Stomach (tissue), 9 donors: ENCODE results near the gene NME7. TPM values are rescaled to one million over a fixed set of nuclear protein-coding genes. Genes with fewer than 3 reads are reported as not detected.

Experiments
- DNase-seq, 2 donors: peaks; one replicate each; pipeline versions ENCODE4 v3.0.0 to v3.0.0-alpha.2; 2013 to 2019
- H3K27ac ChIP-seq, 5 donors: fragments of 200-600 bp in 4 of 5; sonication (generic) in 4 of 5; one replicate each; pipeline ENCODE4 v1.5.1; 2013 to 2019; ENCODE audit warnings: mild to moderate bottlenecking in 1 of 5, moderate library complexity in 1 of 5
- H3K27me3 ChIP-seq, 3 donors: fragments of 200-600 bp; sonication (generic); one replicate each; pipeline ENCODE4 v1.5.1; 2017 to 2019; ENCODE audit warnings: mixed run types in 1 of 3
- H3K36me3 ChIP-seq, 4 donors: fragments of 200-600 bp; sonication (generic); 1 replicate in 3 of 4; 2 replicates in 1 of 4; pipeline ENCODE4 v1.5.1; 2016 to 2019
- H3K4me1 ChIP-seq, 4 donors: fragments of 200-600 bp; sonication (generic); one replicate each; pipeline ENCODE4 v1.5.1; 2016 to 2019
- H3K4me3 ChIP-seq, 4 donors: fragments of 200-600 bp; sonication (generic) in 3 of 4; one replicate each; pipeline ENCODE4 v1.5.1; 2016 to 2019; ENCODE audit warnings: mild to moderate bottlenecking in 1 of 4
- H3K9me3 ChIP-seq, 4 donors: fragments of 200-600 bp; sonication (generic); one replicate each; pipeline ENCODE4 v1.5.1; 2016 to 2019
- EP300 ChIP-seq: sonication (generic); formaldehyde crosslinking; IDR thresholded peaks from one replicate; pipeline ENCODE4 v1.6.1; 2017; ENCODE audit warnings: antibody characterized with exemption
- POLR2A ChIP-seq, 4 donors: fragments of 450-650 bp; IDR thresholded peaks; one replicate each; pipeline ENCODE4 v1.6.1; 2016; ENCODE audit warnings: antibody characterized with exemption in 4 of 4, control low read depth in 2 of 4, mild to moderate bottlenecking in 1 of 4, moderate library complexity in 1 of 4
- POLR2AphosphoS5 ChIP-seq, 3 donors: sonication (generic); formaldehyde crosslinking; IDR thresholded peaks; one replicate each; pipeline ENCODE4 v1.6.1; 2016; ENCODE audit warnings: antibody characterized with exemption in 3 of 3
- WGBS, 5 donors: extraction: QIAGEN DNeasy Blood & Tissue Kit in 3 of 5; methylation state at CpG; one replicate each; pipeline versions ENCODE4 v1.1.5 to v1.1.7; 2013 to 2018; 5-methylcytosine and 5-hydroxymethylcytosine counted together
- intact Hi-C: fragments of 100-400 bp; cut with DNase I; formaldehyde crosslinking; loops from one replicate; pipeline ENCODE4 v1.15.1; 2023; ENCODE audit warnings: low total_unique reads
- polyA plus RNA-seq, 3 donors: library from polyadenylated mRNA; stranded (reverse); fragments of 200-250 nt; gene quantifications; one replicate each; pipeline ENCODE4 v1.2.3, GENCODE V29; 2013
- total RNA-seq, 5 donors: library from RNA; depleted of rRNA; stranded (reverse); fragments of >200 nt; gene quantifications; one replicate each; pipeline versions ENCODE4 v1.1.0 to v1.2.3, GENCODE V29; 2014 to 2016
- TF ChIP-seq, protein P1 (sequence below), 7 experiments: fragments of 450-650 bp in 4 of 7; fragments of 200-600 bp in 3 of 7; sonication (generic) in 3 of 7; IDR thresholded peaks; one replicate each; pipeline ENCODE4 v1.5.1; 2016 to 2019; ENCODE audit warnings: antibody characterized with exemption in 7 of 7, control low read depth in 2 of 7, mild to moderate bottlenecking in 1 of 7
- donor health status: healthy with polysubstance abuse.
- donor health status: Bipolar disorder and iron deficiency.
- donor health status: healthy.

Gene NME7
- total and polyA plus RNA-seq, 8 donors: 7.6 to 44.3 (median 8.2) TPM; not detected in 1

DNA sequence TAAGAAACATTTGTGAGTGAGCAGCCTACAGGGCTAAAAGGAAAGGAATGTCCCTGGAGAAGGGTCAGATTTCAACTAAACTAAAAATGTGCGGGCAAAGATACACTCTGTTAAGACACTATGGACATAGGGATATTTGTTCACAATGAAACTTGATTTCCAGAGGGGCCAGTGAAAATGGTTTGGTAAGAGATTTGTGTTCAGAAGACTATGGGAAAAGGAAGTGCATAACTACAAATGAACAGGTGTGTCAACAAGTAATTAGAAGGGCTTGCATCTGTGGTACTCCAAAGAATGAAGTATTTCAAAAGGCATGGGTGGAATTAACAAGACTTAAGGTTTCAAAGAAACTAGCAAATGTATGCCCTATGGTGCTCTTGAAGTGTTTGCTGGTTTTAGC is 60.4 kb downstream of the NME7 start:
- intact Hi-C loops: no loop called here
- no peak for DNase-seq
- H3K36me3 ChIP-seq: peaks cover 0 to 19% (median 13%) of the 10 kb centered on the region in 4 donors
- H3K27me3 ChIP-seq: no peaks in the 10 kb centered on the region
- no peaks in the 10 kb centered on the region for H3K9me3 ChIP-seq
- no peaks in the 10 kb centered on the region for H3K4me1 ChIP-seq
- H3K27ac ChIP-seq: no peak overlapping the region
- H3K4me3 ChIP-seq: no peak overlapping the region
- WGBS, 5 donors: 92 to 97% (median 92%) methylated on average over 1 of the region's 1 CpG
- no peak for TF ChIP-seq POLR2AphosphoS5 (IDR thresholded peaks at IDR 0.05)
- TF ChIP-seq POLR2A (IDR thresholded peaks at IDR 0.05): no peak
- no peak for TF ChIP-seq EP300
- TF ChIP-seq, protein P1, sequence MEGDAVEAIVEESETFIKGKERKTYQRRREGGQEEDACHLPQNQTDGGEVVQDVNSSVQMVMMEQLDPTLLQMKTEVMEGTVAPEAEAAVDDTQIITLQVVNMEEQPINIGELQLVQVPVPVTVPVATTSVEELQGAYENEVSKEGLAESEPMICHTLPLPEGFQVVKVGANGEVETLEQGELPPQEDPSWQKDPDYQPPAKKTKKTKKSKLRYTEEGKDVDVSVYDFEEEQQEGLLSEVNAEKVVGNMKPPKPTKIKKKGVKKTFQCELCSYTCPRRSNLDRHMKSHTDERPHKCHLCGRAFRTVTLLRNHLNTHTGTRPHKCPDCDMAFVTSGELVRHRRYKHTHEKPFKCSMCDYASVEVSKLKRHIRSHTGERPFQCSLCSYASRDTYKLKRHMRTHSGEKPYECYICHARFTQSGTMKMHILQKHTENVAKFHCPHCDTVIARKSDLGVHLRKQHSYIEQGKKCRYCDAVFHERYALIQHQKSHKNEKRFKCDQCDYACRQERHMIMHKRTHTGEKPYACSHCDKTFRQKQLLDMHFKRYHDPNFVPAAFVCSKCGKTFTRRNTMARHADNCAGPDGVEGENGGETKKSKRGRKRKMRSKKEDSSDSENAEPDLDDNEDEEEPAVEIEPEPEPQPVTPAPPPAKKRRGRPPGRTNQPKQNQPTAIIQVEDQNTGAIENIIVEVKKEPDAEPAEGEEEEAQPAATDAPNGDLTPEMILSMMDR (IDR thresholded peaks at IDR 0.05): no peak

GRCh38 chr1:169305948-169306347 is 61.6 kb downstream of the NME7 start:
- no peak for DNase-seq
- Histone ChIP-seq H3K4me1 (no peaks in the 10 kb centered on the region), H3K27me3 (no peaks in the 10 kb centered on the region), H3K27ac (no peak overlapping the region), H3K36me3 (peaks cover 0 to 26% (median 14%) of the 10 kb centered on the region in 4 donors), H3K9me3 (no peaks in the 10 kb centered on the region), H3K4me3 (no peak overlapping the region)
- WGBS, 5 donors: 74 to 98% (median 97%) methylated on average over 2 of the region's 2 CpGs
- TF ChIP-seq, protein P1 (IDR thresholded peaks at IDR 0.05): no peak
- no peak for TF ChIP-seq POLR2A (IDR thresholded peaks at IDR 0.05)
- no peak for TF ChIP-seq EP300
- no peak for TF ChIP-seq POLR2AphosphoS5 (IDR thresholded peaks at IDR 0.05)
- intact Hi-C loops: no loop called here

- Histone ChIP-seq H3K36me3 (peaks cover 0 to 26% (median 14%) of the 10 kb centered on the region in 4 donors), H3K27me3 (no peaks in the 10 kb centered on the region), H3K9me3 (no peaks in the 10 kb centered on the region), H3K27ac (no peak overlapping the region), H3K4me1 (no peaks in the 10 kb centered on the region), H3K4me3 (no peak overlapping the region)
- intact Hi-C loops: no loop called here
- DNase-seq: no peak
- WGBS, 5 donors: 91 to 98% (median 96%) methylated on average over 5 of the region's 5 CpGs
- TF ChIP-seq POLR2AphosphoS5 (IDR thresholded peaks at IDR 0.05) (no peak), EP300 (no peak), POLR2A (IDR thresholded peaks at IDR 0.05) (no peak)
- TF ChIP-seq, protein P1 (IDR thresholded peaks at IDR 0.05): no peak
Measured at GRCh38 chr1:169305356-169305755, 62.2 kb downstream of the NME7 start.

DNA sequence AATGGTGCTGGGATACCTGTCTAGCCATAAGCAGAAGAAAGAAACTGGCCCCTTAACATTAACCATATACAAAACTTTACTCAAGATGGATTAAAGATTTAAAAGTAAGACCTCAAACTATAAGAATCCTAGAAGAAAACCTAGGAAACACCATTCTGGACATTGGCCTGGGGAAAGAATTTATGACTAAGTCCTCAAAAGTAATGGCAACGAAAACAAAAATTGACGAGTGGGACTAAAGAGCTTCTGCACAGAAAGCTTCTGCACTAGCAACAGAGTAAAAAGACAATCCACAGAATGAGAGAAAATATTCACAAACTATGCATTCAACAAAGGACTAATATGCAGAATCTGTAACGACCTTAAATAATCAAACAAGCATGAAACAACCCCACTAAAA is 66.7 kb downstream of the NME7 start:
- WGBS, 5 donors: 38 to 76% (median 74%) methylated on average over 3 of the region's 3 CpGs
- DNase-seq: no peak
- H3K4me1 ChIP-seq: no peaks in the 10 kb centered on the region
- intact Hi-C loops: no loop called here
- TF ChIP-seq POLR2AphosphoS5 (IDR thresholded peaks at IDR 0.05) (no peak), EP300 (no peak), POLR2A (IDR thresholded peaks at IDR 0.05) (no peak)
- TF ChIP-seq, protein P1 (IDR thresholded peaks at IDR 0.05): no peak
- peaks cover 0 to 22% (median 10%) of the 10 kb centered on the region in 4 donors for H3K36me3 ChIP-seq
- H3K4me3 ChIP-seq: no peak overlapping the region
- no peak overlapping the region for H3K27ac ChIP-seq
- no peaks in the 10 kb centered on the region for H3K27me3 ChIP-seq
- H3K9me3 ChIP-seq: no peaks in the 10 kb centered on the region
